Measurements from ENCODE around the gene ANKRD55.

Gene ANKRD55

GRCh38 chr5:56230576-56230975 is 2.6 kb downstream of the ANKRD55 start:
- TF ChIP-seq FOXP2 (optimal IDR thresholded peaks at IDR 0.05; ENCODE audit: borderline replicate concordance, extremely low read depth, extremely low read length, insufficient read depth) = no peak
- no peak for TF ChIP-seq SIN3A (IDR thresholded peaks at IDR 0.05; ENCODE audit: borderline replicate concordance, insufficient read depth, low read length)
- TF ChIP-seq TAF1 (IDR thresholded peaks at IDR 0.05; ENCODE audit: borderline replicate concordance, insufficient read depth, low read length) = no peak
- TF ChIP-seq POLR2AphosphoS5 (IDR thresholded peaks at IDR 0.05; ENCODE audit: low read depth, low read length) = no peak

GRCh38 chr5:56229111-56229510 is 4.0 kb downstream of the ANKRD55 start:
- TF ChIP-seq TAF1 (IDR thresholded peaks at IDR 0.05; ENCODE audit: borderline replicate concordance, insufficient read depth, low read length) (no peak), REST (IDR thresholded peaks at IDR 0.05; ENCODE audit: insufficient read depth in 1 of 2, low read depth in 2 of 2, low read length in 2 of 2) (no peak), POLR2AphosphoS5 (IDR thresholded peaks at IDR 0.05; ENCODE audit: low read depth, low read length) (no peak), FOXP2 (optimal IDR thresholded peaks at IDR 0.05; ENCODE audit: borderline replicate concordance, extremely low read depth, extremely low read length, insufficient read depth) (no peak), SIN3A (IDR thresholded peaks at IDR 0.05; ENCODE audit: borderline replicate concordance, insufficient read depth, low read length) (no peak)

- no peak for TF ChIP-seq REST (IDR thresholded peaks at IDR 0.05; ENCODE audit: insufficient read depth in 1 of 2, low read depth in 2 of 2, low read length in 2 of 2)
- no peak for TF ChIP-seq SIN3A (IDR thresholded peaks at IDR 0.05; ENCODE audit: borderline replicate concordance, insufficient read depth, low read length)
- TF ChIP-seq TAF1 (IDR thresholded peaks at IDR 0.05; ENCODE audit: borderline replicate concordance, insufficient read depth, low read length) = no peak
- no peak for TF ChIP-seq POLR2AphosphoS5 (IDR thresholded peaks at IDR 0.05; ENCODE audit: low read depth, low read length)
- no peak for TF ChIP-seq FOXP2 (optimal IDR thresholded peaks at IDR 0.05; ENCODE audit: borderline replicate concordance, extremely low read depth, extremely low read length, insufficient read depth)
These were observed 4.5 kb downstream of the ANKRD55 start for GRCh38 chr5:56228631-56229030.

GRCh38 chr5:56227691-56228090 is 5.4 kb downstream of the ANKRD55 start:
- TF ChIP-seq POLR2AphosphoS5 (IDR thresholded peaks at IDR 0.05; ENCODE audit: low read depth, low read length) = no peak
- TF ChIP-seq REST (IDR thresholded peaks at IDR 0.05; ENCODE audit: insufficient read depth in 1 of 2, low read depth in 2 of 2, low read length in 2 of 2) = no peak
- no peak for TF ChIP-seq TAF1 (IDR thresholded peaks at IDR 0.05; ENCODE audit: borderline replicate concordance, insufficient read depth, low read length)
- TF ChIP-seq SIN3A (IDR thresholded peaks at IDR 0.05; ENCODE audit: borderline replicate concordance, insufficient read depth, low read length) = no peak
- no peak for TF ChIP-seq FOXP2 (optimal IDR thresholded peaks at IDR 0.05; ENCODE audit: borderline replicate concordance, extremely low read depth, extremely low read length, insufficient read depth)

GRCh38 chr5:56215019-56215830 is 17.9 kb downstream of the ANKRD55 start:
- TF ChIP-seq FOXP2 (optimal IDR thresholded peaks at IDR 0.05; ENCODE audit: borderline replicate concordance, extremely low read depth, extremely low read length, insufficient read depth) = no peak
- no peak for TF ChIP-seq SIN3A (IDR thresholded peaks at IDR 0.05; ENCODE audit: borderline replicate concordance, insufficient read depth, low read length)
- TF ChIP-seq POLR2AphosphoS5 (IDR thresholded peaks at IDR 0.05; ENCODE audit: low read depth, low read length) = no peak
- TF ChIP-seq REST (IDR thresholded peaks at IDR 0.05; ENCODE audit: insufficient read depth in 1 of 2, low read depth in 2 of 2, low read length in 2 of 2) = no peak
- TF ChIP-seq TAF1 (IDR thresholded peaks at IDR 0.05; ENCODE audit: borderline replicate concordance, insufficient read depth, low read length) = no peak
